NCI-H1417 treated with DMSO at 0.1 percent for 48 hours (cell line): ENCODE measurements around the gene RGS2.

Experiments
- DNase-seq: peaks from one replicate; lab custom pipeline; 2025; lab: John Stamatoyannopoulos, UW

Gene RGS2

GRCh38 chr1:192795916-192796618 is 12.8 kb upstream of the RGS2 start:
- DNase-seq = no peak

- DNase-seq = no peak
Measured at GRCh38 chr1:192797143-192797542, 11.7 kb upstream of the RGS2 start.

DNA sequence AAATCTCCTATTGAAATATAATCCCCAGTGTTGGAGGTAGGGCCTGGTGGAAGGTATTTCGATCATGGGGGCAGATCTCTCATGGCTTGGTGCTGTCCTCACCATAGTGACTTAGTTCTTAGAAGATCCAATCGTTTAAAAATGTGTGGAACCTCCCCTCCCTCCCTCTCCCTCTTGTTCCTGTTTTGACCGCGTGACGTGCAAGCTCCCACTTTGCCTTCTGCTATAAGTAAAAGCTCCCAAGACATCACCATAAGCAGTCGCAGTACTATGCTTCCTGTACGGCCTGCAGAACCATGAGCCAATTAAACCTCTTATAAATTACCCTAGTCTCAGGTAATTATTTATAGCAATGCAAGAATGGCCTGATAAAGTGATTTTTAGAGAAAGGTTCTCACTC is 10.9 kb upstream of the RGS2 start:
- DNase-seq = no peak

- no peak for DNase-seq
Measured at GRCh38 chr1:192801451-192801850, 7.4 kb upstream of the RGS2 start.

DNA sequence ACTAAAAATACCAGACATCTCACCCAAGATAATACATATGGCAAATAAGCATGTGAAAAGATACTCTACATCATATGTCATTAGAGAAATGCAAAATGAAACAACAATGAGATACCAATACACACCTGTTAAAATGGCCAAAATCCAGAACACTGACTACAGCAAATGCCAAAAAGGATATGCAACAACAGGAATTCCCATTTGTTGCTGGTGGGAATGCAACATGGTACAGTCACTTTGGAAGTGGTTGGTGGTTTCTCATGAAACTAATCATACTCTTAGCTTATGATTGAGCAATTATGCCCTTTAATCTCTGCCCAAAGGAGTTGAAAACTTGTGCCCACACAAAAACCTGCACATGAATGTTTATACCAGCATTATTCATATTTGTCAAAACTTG is 6.4 kb upstream of the RGS2 start:
- no peak for DNase-seq

- DNase-seq = no peak
Measured at GRCh38 chr1:192803501-192803900, 5.3 kb upstream of the RGS2 start.

- no peak for DNase-seq
Measured at GRCh38 chr1:192805832-192806323, 3.0 kb upstream of the RGS2 start.

DNA sequence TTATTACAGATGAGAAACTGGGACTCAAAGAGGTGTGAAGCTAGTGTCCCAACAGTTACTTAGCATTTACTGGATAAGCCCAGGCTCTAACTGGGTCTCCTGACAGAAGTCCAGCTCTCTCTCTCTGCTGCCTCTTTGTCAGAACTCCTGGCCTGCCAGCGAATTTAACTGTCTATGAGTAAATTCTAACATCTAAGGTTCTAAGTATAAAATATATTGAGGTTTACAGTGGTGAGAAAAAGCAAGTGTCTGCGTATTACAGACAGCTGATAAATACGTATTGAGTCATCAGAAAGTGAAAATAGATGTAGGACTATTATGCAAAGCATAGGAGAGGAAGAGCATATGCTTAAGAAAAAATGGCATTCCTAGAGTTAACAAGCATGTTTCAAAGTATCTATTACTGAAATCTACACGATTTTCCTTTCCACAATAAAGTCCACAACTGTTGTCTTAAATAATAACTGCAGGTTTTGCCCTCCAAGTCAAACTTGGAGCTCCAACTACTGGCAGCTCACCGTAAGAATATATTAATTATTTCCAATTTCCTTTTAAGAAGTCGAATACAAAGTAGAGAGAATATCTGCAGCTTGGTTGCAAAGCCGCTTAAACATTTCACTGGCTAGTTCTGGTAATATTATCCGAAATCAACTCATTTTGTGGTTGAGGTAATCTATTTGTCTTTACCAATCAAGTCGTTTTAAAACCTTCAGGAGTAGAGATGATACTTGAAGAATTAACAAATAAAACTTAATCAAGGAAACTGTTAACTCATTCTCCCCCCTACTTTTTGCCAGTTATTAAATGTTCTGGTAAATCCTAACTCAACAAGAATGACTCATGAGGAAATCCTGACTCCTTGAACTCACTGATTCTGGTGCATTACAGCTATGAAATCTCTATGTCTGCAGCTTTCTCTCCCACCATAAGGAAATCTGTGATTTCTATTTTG is 1.4 kb upstream of the RGS2 start:
- no peak for DNase-seq

- DNase-seq = no peak
Measured at GRCh38 chr1:192808163-192808517, 699 bp upstream of the RGS2 start.

DNA sequence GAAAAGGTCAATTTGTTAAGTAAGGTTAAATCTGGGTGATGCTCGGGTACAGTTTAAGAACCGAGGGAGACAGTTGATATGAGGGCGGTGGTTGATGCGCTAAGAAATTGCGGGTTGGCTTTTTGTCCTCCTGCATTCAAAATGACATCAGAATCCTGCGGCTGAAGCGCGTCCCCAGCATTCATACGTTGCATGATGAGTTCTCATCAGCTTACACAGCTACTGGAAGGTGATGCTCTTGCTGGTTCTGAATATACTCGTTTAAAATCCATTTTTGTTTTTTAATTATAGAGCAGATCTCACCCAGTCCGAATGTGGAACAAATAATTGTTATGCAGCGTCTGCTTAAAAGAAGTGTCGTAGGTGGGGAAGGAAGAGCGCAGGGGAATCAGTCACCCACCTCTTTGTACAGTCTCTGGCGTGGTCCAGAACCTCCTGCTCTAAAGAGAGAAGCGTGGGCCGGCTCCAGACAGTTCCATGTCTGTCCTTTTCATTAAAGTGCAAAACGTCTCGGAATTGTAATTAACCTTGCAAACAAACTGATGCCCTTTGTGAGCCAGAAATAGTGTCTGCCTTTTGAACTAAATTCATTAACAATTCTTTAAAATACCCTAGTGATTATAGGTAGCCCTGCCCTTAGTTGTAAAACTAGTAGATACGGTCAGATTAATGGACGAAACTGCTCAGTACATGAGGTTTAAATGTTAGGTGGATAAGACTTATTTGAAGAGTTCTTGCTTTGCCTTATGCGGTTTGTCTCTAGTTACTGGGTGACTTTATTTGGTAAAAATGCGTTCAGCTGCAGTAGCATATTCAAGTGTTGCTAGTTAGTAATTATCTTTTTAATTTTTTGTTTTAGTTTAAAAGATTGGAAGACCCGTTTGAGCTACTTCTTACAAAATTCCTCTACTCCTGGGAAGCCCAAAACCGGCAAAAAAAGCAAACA is 741 bp downstream of the RGS2 start:
- no peak for DNase-seq

DNA sequence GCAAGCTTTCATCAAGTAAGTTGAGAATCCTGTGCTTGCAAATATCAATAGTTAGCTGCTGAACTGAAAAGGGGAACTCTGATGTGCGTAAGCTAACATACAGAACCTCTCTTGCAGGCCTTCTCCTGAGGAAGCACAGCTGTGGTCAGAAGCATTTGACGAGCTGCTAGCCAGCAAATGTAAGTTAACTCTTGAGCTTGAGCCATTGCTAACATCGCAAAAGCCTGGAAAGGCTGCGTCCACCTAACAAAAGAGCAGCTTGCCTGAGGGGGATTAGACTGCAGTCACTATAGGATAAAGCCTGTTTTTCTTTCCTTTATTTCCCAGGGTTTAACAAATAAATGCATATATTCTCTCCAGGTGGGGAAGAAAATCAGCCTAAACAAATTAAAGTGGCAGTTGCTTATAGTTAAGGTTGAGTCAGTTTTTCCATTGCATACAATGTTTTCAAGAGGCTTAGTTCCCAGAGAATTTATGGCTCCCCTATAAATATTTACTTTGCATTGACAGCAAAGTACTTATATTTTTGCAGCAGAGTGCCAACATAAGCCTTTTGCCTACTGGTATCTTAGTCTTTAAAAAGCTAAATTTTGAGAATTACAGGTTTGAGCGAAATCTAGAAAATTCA is 1.5 kb downstream of the RGS2 start:
- no peak for DNase-seq

GRCh38 chr1:192811006-192811405 is 2.2 kb downstream of the RGS2 start:
- DNase-seq = no peak

DNA sequence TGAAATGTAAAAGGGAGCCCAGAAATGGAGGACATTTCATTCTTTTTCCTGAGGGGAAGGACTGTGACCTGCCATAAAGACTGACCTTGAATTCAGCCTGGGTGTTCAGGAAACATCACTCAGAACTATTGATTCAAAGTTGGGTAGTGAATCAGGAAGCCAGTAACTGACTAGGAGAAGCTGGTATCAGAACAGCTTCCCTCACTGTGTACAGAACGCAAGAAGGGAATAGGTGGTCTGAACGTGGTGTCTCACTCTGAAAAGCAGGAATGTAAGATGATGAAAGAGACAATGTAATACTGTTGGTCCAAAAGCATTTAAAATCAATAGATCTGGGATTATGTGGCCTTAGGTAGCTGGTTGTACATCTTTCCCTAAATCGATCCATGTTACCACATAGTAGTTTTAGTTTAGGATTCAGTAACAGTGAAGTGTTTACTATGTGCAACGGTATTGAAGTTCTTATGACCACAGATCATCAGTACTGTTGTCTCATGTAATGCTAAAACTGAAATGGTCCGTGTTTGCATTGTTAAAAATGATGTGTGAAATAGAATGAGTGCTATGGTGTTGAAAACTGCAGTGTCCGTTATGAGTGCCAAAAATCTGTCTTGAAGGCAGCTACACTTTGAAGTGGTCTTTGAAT is 2.9 kb downstream of the RGS2 start:
- DNase-seq = no peak

GRCh38 chr1:192812420-192813209 is 3.8 kb downstream of the RGS2 start:
- DNase-seq = no peak

GRCh38 chr1:192814805-192815204 is 6.0 kb downstream of the RGS2 start:
- DNase-seq = no peak

GRCh38 chr1:192817246-192817645 is 8.4 kb downstream of the RGS2 start:
- no peak for DNase-seq

DNA sequence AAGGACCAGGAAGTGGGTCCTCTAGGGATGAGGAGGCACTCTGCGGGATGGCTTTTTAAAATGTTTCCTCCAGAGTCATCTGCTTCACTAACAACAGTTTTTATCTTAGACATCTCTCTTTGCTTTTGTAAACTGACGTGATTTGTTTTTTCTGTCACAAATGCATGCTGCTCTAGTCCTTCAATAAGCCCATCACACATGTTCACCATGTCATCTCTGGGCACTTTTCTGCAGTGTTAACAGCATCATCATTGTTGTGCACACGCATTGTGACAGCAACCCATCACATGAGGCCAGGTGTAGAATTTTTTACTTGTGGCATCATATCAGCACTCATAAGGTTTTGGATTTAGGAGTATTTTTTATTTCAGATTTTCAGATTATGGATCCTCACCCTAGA is 12.5 kb downstream of the RGS2 start:
- no peak for DNase-seq

DNA sequence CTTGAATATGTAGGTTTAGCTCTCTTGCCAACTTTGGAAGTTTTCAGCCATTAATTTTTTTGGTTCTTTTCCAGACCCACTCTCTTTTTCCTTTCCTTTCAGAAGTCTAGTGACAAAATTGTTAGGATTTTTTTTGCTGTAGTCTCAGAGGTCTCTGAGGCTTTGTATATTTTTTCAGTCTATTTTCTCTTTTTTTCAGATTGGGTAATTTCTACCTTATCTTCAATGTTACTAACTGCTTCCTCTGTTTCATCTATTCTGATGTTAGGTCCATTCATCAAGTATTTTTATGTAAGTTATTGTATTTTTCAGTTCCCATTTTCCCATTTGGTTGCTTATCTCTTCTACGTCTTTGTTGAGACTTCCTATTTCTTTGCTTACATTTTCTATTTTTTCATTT is 15.7 kb downstream of the RGS2 start:
- DNase-seq = no peak

GRCh38 chr1:192826791-192827546 is 18.1 kb downstream of the RGS2 start:
- no peak for DNase-seq
